Endometrial microvascular endothelial cells (primary cell): Measurements from ENCODE around the gene DNAH12. TPM values are rescaled to one million over a fixed set of nuclear protein-coding genes. Genes with fewer than 3 reads are reported as not detected.

ENCODE experiments used
- in situ Hi-C: cut with HindIII; loops from 2 replicates; pipeline ENCODE4 v1.10.0; 2017; ENCODE audit warnings: low sequenced_read_pairs, low pct_unique_long_range_greater_than_20kb; ENCODE audit errors: inconsistent ontology term
- total RNA-seq: library from RNA; depleted of rRNA; stranded (reverse); fragments of >200 nt; gene quantifications from one replicate; pipeline ENCODE4 v1.2.3, GENCODE V29; 2015; ENCODE audit errors: inconsistent ontology term

Gene DNAH12
- total RNA-seq, 1 donor from 2014 or later, result 0.19 TPM

- in situ Hi-C loops, result no loop called here
Observed at GRCh38 chr3:57275393-57275792, 268.8 kb downstream of the DNAH12 start.

- in situ Hi-C loops, result no loop called here
Observed at GRCh38 chr3:57274845-57275244, 269.3 kb downstream of the DNAH12 start.

- in situ Hi-C loops, result no loop called here
Observed at GRCh38 chr3:57268416-57268815, 275.7 kb downstream of the DNAH12 start.

- in situ Hi-C loops, result no loop called here
Observed at GRCh38 chr3:57261929-57262328, 282.2 kb downstream of the DNAH12 start.

GRCh38 chr3:57261119-57261518, 283.0 kb downstream of the DNAH12 start:
- in situ Hi-C loops, result no loop called here

- in situ Hi-C loops, result no loop called here
Observed at GRCh38 chr3:57257678-57258077, 286.5 kb downstream of the DNAH12 start.

GRCh38 chr3:57256844-57257243, 287.3 kb downstream of the DNAH12 start:
- in situ Hi-C loops, result no loop called here

GRCh38 chr3:57252404-57252803, 291.7 kb downstream of the DNAH12 start:
- in situ Hi-C loops, result no loop called here

- in situ Hi-C loops, result no loop called here
Observed at GRCh38 chr3:57244946-57245345, 299.2 kb downstream of the DNAH12 start.

Other genes with a start within 250 kb of the DNAH12 start
- 37.1 TPM for gene PDE12, start 11.9 kb upstream of the DNAH12 start, total RNA-seq
- 248 TPM for gene ARF4, start 53.0 kb upstream of the DNAH12 start, total RNA-seq
- 17.5 TPM for gene DENND6A, start 148.7 kb upstream of the DNAH12 start, total RNA-seq
- 47.3 TPM for gene SLMAP, start 212.0 kb upstream of the DNAH12 start, total RNA-seq